ENCODE measurements around the gene CR1.
"Not testable (repeated sequence)": the region's sequence is repeated elsewhere in the genome, so short reads cannot be mapped to it uniquely, and the experiment has no call there.

Gene CR1

GRCh38 chr1:207503950-207504349, 8.0 kb downstream of the CR1 start:
- 88% methylated on average over 3 of the region's 3 CpGs for WGBS

GRCh38 chr1:207504438-207504837, 8.5 kb downstream of the CR1 start:
- Histone ChIP-seq H3K4me1 (ENCODE audit: insufficient read depth, low read length) (no peaks in the 10 kb centered on the region), H3K36me3 (ENCODE audit: insufficient read depth, low read length) (no peaks in the 10 kb centered on the region), H3K9ac (ENCODE audit: low read depth, low read length) (no peak overlapping the region), H3K27me3 (ENCODE audit: insufficient read depth, low read length) (no peaks in the 10 kb centered on the region), H3K9me3 (ENCODE audit: insufficient read depth, low read depth, low read length) (no peaks in the 10 kb centered on the region), H3K27ac (ENCODE audit: low read depth, low read length) (no peak overlapping the region), H3K4me3 (ENCODE audit: low read length) (no peak overlapping the region)

More at GRCh38 chr1:207503950-207504349, 8.0 kb downstream of the CR1 start:
- Histone ChIP-seq H3K4me3 (ENCODE audit: low read length) (no peak overlapping the region), H3K27me3 (ENCODE audit: insufficient read depth, low read length) (no peaks in the 10 kb centered on the region), H3K4me1 (ENCODE audit: insufficient read depth, low read length) (no peaks in the 10 kb centered on the region), H3K9me3 (ENCODE audit: insufficient read depth, low read depth, low read length) (no peaks in the 10 kb centered on the region), H3K27ac (ENCODE audit: low read depth, low read length) (no peak overlapping the region), H3K36me3 (ENCODE audit: insufficient read depth, low read length) (no peaks in the 10 kb centered on the region), H3K9ac (ENCODE audit: low read depth, low read length) (no peak overlapping the region)

- H3K4me1 ChIP-seq (ENCODE audit: insufficient read depth, low read length): no peaks in the 10 kb centered on the region
- no peaks in the 10 kb centered on the region for H3K27me3 ChIP-seq (ENCODE audit: insufficient read depth, low read length)
- no peak overlapping the region for H3K9ac ChIP-seq (ENCODE audit: low read depth, low read length)
- no peaks in the 10 kb centered on the region for H3K36me3 ChIP-seq (ENCODE audit: insufficient read depth, low read length)
- H3K9me3 ChIP-seq (ENCODE audit: insufficient read depth, low read depth, low read length): no peaks in the 10 kb centered on the region
- no peak overlapping the region for H3K27ac ChIP-seq (ENCODE audit: low read depth, low read length)
- no CpG with 5 or more reads among the region's 1 CpG for WGBS
- H3K4me3 ChIP-seq (ENCODE audit: low read length): no peak overlapping the region
Measured at GRCh38 chr1:207510444-207510843, 14.5 kb downstream of the CR1 start.

GRCh38 chr1:207514890-207515289, 18.9 kb downstream of the CR1 start:
- WGBS: no CpG with 5 or more reads among the region's 13 CpGs
- Histone ChIP-seq H3K4me1 (ENCODE audit: insufficient read depth, low read length) (no peaks in the 10 kb centered on the region), H3K27me3 (ENCODE audit: insufficient read depth, low read length) (no peaks in the 10 kb centered on the region), H3K36me3 (ENCODE audit: insufficient read depth, low read length) (no peaks in the 10 kb centered on the region), H3K9ac (ENCODE audit: low read depth, low read length) (no peak overlapping the region), H3K27ac (ENCODE audit: low read depth, low read length) (no peak overlapping the region), H3K4me3 (ENCODE audit: low read length) (no peak overlapping the region), H3K9me3 (ENCODE audit: insufficient read depth, low read depth, low read length) (no peaks in the 10 kb centered on the region)

GRCh38 chr1:207516729-207517128, 20.8 kb downstream of the CR1 start:
- no peaks in the 10 kb centered on the region for H3K9me3 ChIP-seq (ENCODE audit: insufficient read depth, low read depth, low read length)
- no peaks in the 10 kb centered on the region for H3K4me1 ChIP-seq (ENCODE audit: insufficient read depth, low read length)
- no peak overlapping the region for H3K9ac ChIP-seq (ENCODE audit: low read depth, low read length)
- no peak overlapping the region for H3K27ac ChIP-seq (ENCODE audit: low read depth, low read length)
- no peak overlapping the region for H3K4me3 ChIP-seq (ENCODE audit: low read length)
- H3K36me3 ChIP-seq (ENCODE audit: insufficient read depth, low read length): no peaks in the 10 kb centered on the region
- H3K27me3 ChIP-seq (ENCODE audit: insufficient read depth, low read length): no peaks in the 10 kb centered on the region

- WGBS: 93% methylated on average over 4 of the region's 4 CpGs
- H3K27ac ChIP-seq (ENCODE audit: low read depth, low read length): no peak overlapping the region
- no peaks in the 10 kb centered on the region for H3K4me1 ChIP-seq (ENCODE audit: insufficient read depth, low read length)
- H3K36me3 ChIP-seq (ENCODE audit: insufficient read depth, low read length): no peaks in the 10 kb centered on the region
- H3K9ac ChIP-seq (ENCODE audit: low read depth, low read length): no peak overlapping the region
- H3K9me3 ChIP-seq (ENCODE audit: insufficient read depth, low read depth, low read length): no peaks in the 10 kb centered on the region
- H3K27me3 ChIP-seq (ENCODE audit: insufficient read depth, low read length): no peaks in the 10 kb centered on the region
- H3K4me3 ChIP-seq (ENCODE audit: low read length): no peak overlapping the region
Measured at GRCh38 chr1:207518608-207519236, 22.8 kb downstream of the CR1 start.

GRCh38 chr1:207519505-207520399, 23.8 kb downstream of the CR1 start:
- no peak overlapping the region for H3K4me3 ChIP-seq (ENCODE audit: low read length)
- no peaks in the 10 kb centered on the region for H3K27me3 ChIP-seq (ENCODE audit: insufficient read depth, low read length)
- H3K9me3 ChIP-seq (ENCODE audit: insufficient read depth, low read depth, low read length): no peaks in the 10 kb centered on the region
- no peaks in the 10 kb centered on the region for H3K4me1 ChIP-seq (ENCODE audit: insufficient read depth, low read length)
- WGBS: 93% methylated on average over 21 of the region's 23 CpGs
- H3K36me3 ChIP-seq (ENCODE audit: insufficient read depth, low read length): no peaks in the 10 kb centered on the region
- no peak overlapping the region for H3K9ac ChIP-seq (ENCODE audit: low read depth, low read length)
- H3K27ac ChIP-seq (ENCODE audit: low read depth, low read length): no peak overlapping the region

- not testable (repeated sequence) for H3K36me3 ChIP-seq (ENCODE audit: insufficient read depth, low read length); H3K9ac ChIP-seq (ENCODE audit: low read depth, low read length); H3K27me3 ChIP-seq (ENCODE audit: insufficient read depth, low read length); H3K9me3 ChIP-seq (ENCODE audit: insufficient read depth, low read depth, low read length); H3K27ac ChIP-seq (ENCODE audit: low read depth, low read length); H3K4me1 ChIP-seq (ENCODE audit: insufficient read depth, low read length); H3K4me3 ChIP-seq (ENCODE audit: low read length)
- 94% methylated on average over 8 of the region's 10 CpGs for WGBS
Measured at GRCh38 chr1:207520400-207521345, 24.7 kb downstream of the CR1 start.

GRCh38 chr1:207525239-207525638, 29.3 kb downstream of the CR1 start:
- WGBS: 100% methylated on average over 1 of the region's 3 CpGs
- H3K27ac ChIP-seq (ENCODE audit: low read depth, low read length); H3K36me3 ChIP-seq (ENCODE audit: insufficient read depth, low read length); H3K4me3 ChIP-seq (ENCODE audit: low read length); H3K27me3 ChIP-seq (ENCODE audit: insufficient read depth, low read length); H3K9me3 ChIP-seq (ENCODE audit: insufficient read depth, low read depth, low read length); H3K4me1 ChIP-seq (ENCODE audit: insufficient read depth, low read length); H3K9ac ChIP-seq (ENCODE audit: low read depth, low read length): not testable (repeated sequence)

GRCh38 chr1:207528401-207528800, 32.4 kb downstream of the CR1 start:
- H3K27me3 ChIP-seq (ENCODE audit: insufficient read depth, low read length); H3K4me3 ChIP-seq (ENCODE audit: low read length); H3K9me3 ChIP-seq (ENCODE audit: insufficient read depth, low read depth, low read length); H3K27ac ChIP-seq (ENCODE audit: low read depth, low read length); H3K9ac ChIP-seq (ENCODE audit: low read depth, low read length); H3K36me3 ChIP-seq (ENCODE audit: insufficient read depth, low read length); H3K4me1 ChIP-seq (ENCODE audit: insufficient read depth, low read length): not testable (repeated sequence)
- no CpG with 5 or more reads among the region's 1 CpG for WGBS

- H3K9me3 ChIP-seq (ENCODE audit: insufficient read depth, low read depth, low read length); H3K27me3 ChIP-seq (ENCODE audit: insufficient read depth, low read length); H3K4me1 ChIP-seq (ENCODE audit: insufficient read depth, low read length); H3K36me3 ChIP-seq (ENCODE audit: insufficient read depth, low read length); H3K27ac ChIP-seq (ENCODE audit: low read depth, low read length); H3K9ac ChIP-seq (ENCODE audit: low read depth, low read length); H3K4me3 ChIP-seq (ENCODE audit: low read length): not testable (repeated sequence)
- no CpG with 5 or more reads among the region's 5 CpGs for WGBS
Measured at GRCh38 chr1:207536263-207536662, 40.3 kb downstream of the CR1 start.

Measured in HUES64 (cell line).